Chondrocyte (in vitro differentiated cells): Measurements from ENCODE around the gene NFKBIE. TPM values are rescaled to one million over a fixed set of nuclear protein-coding genes. Genes with fewer than 3 reads are reported as not detected.

Source experiments
- DNase-seq: peaks from one replicate; pipeline ENCODE4 v3.0.0; 2021; ENCODE audit warnings: mixed read lengths, low spot score
- H3K27ac Mint-ChIP-seq: one replicate; pipeline ENCODE4 v1.8.0; 2021; ENCODE audit warnings: mild to moderate bottlenecking, moderate library complexity, mixed read lengths; ENCODE audit not compliant: unreplicated experiment
- H3K27me3 Mint-ChIP-seq: 2 replicates; pipeline ENCODE4 v1.8.0; 2021; ENCODE audit warnings: low read depth, mixed read lengths
- H3K36me3 Mint-ChIP-seq: 2 replicates; pipeline ENCODE4 v1.8.0; 2021; ENCODE audit warnings: low read depth, mixed read lengths
- H3K4me1 Mint-ChIP-seq: 2 replicates; pipeline ENCODE4 v1.8.0; 2021; ENCODE audit warnings: low read depth, mild to moderate bottlenecking, mixed read lengths
- H3K4me3 Mint-ChIP-seq: one replicate; pipeline ENCODE4 v1.8.0; 2021; ENCODE audit warnings: mild to moderate bottlenecking, moderate library complexity, mixed read lengths; ENCODE audit not compliant: unreplicated experiment
- H3K9me3 Mint-ChIP-seq: 2 replicates; pipeline ENCODE4 v1.8.0; 2021; ENCODE audit warnings: low read depth, mixed read lengths
- CTCF ChIP-seq: fragments of 200-600 bp; sonication (generic); IDR thresholded peaks from 2 replicates; pipeline ENCODE4 v1.5.0; 2021; ENCODE audit warnings: antibody characterized with exemption, mild to moderate bottlenecking, moderate library complexity
- total RNA-seq: library from RNA; stranded (reverse); gene quantifications from 3 replicates; pipeline ENCODE4 v1.2.1, GENCODE V29; 2021

NFKBIE gene
- total RNA-seq, 1 donor from 2014 or later = 6.2 TPM

GRCh38 chr6:44284121-44284520, 18.8 kb upstream of the NFKBIE start:
- Mint-ChIP-seq H3K4me3 (no peak overlapping the region), H3K27me3 (peaks cover 64% of the 10 kb centered on the region), H3K27ac (no peak overlapping the region), H3K9me3 (no peaks in the 10 kb centered on the region), H3K36me3 (no peaks in the 10 kb centered on the region), H3K4me1 (no peaks in the 10 kb centered on the region)
- TF ChIP-seq CTCF = no peak
- no peak for DNase-seq

GRCh38 chr6:44278774-44279697, 13.7 kb upstream of the NFKBIE start:
- peaks cover 44% of the 10 kb centered on the region for H3K27me3 Mint-ChIP-seq

GRCh38 chr6:44278315-44278714, 13.0 kb upstream of the NFKBIE start:
- H3K4me1 Mint-ChIP-seq = no peaks in the 10 kb centered on the region
- H3K27me3 Mint-ChIP-seq = peaks cover 39% of the 10 kb centered on the region
- no peaks in the 10 kb centered on the region for H3K9me3 Mint-ChIP-seq
- TF ChIP-seq CTCF = no peak
- no peak overlapping the region for H3K27ac Mint-ChIP-seq
- no peak for DNase-seq
- H3K36me3 Mint-ChIP-seq = no peaks in the 10 kb centered on the region
- H3K4me3 Mint-ChIP-seq = no peak overlapping the region

More at GRCh38 chr6:44278774-44279697, 13.7 kb upstream of the NFKBIE start:
- no peaks in the 10 kb centered on the region for H3K36me3 Mint-ChIP-seq
- no peak for DNase-seq
- no peak overlapping the region for H3K27ac Mint-ChIP-seq
- no peaks in the 10 kb centered on the region for H3K4me1 Mint-ChIP-seq
- H3K4me3 Mint-ChIP-seq = no peak overlapping the region
- TF ChIP-seq CTCF = no peak
- H3K9me3 Mint-ChIP-seq = no peaks in the 10 kb centered on the region

- TF ChIP-seq CTCF = no peak
- Mint-ChIP-seq H3K27ac (no peak overlapping the region), H3K27me3 (peaks cover 40% of the 10 kb centered on the region)
Observed at GRCh38 chr6:44277763-44278162, 12.4 kb upstream of the NFKBIE start.

GRCh38 chr6:44276667-44277640, 11.6 kb upstream of the NFKBIE start:
- Mint-ChIP-seq H3K9me3 (no peaks in the 10 kb centered on the region), H3K36me3 (no peaks in the 10 kb centered on the region), H3K4me1 (no peaks in the 10 kb centered on the region), H3K27me3 (peaks cover 37% of the 10 kb centered on the region), H3K4me3 (no peak overlapping the region), H3K27ac (no peak overlapping the region)
- TF ChIP-seq CTCF = no peak
- DNase-seq = no peak

More at GRCh38 chr6:44277763-44278162, 12.4 kb upstream of the NFKBIE start:
- Mint-ChIP-seq H3K4me1 (no peaks in the 10 kb centered on the region), H3K9me3 (no peaks in the 10 kb centered on the region), H3K4me3 (no peak overlapping the region), H3K36me3 (no peaks in the 10 kb centered on the region)
- no peak for DNase-seq
